SU-DHL-6 (cell line): ENCODE results near the gene IL27RA.

Experiments
- H2AFZ ChIP-seq: fragments of 200-600 bp; sonication (generic); 2 replicates; pipeline ENCODE4 v1.6.1; 2014; ENCODE audit warnings: low read depth, mild to moderate bottlenecking, moderate library complexity, mixed read lengths, antibody characterized with exemption, low read length; ENCODE audit not compliant: severe bottlenecking
- H3F3A ChIP-seq: fragments of 200-600 bp; shearing (Covaris generic); 2 replicates; pipeline ENCODE4 v1.6.0; 2016; ENCODE audit warnings: antibody characterized with exemption, mild to moderate bottlenecking; ENCODE audit not compliant: insufficient read depth
- H3K27ac ChIP-seq: fragments of 200-600 bp; sonication (generic); 2 replicates; pipeline ENCODE4 v1.5.1; 2016; ENCODE audit warnings: low read depth, mild to moderate bottlenecking, low read length, moderate library complexity, mixed read lengths
- H3K27me3 ChIP-seq: fragments of 200-600 bp; sonication (generic), shearing (Covaris generic); 2 replicates; pipeline ENCODE4 v1.6.0; 2014; ENCODE audit warnings: mild to moderate bottlenecking, low read length
- H3K36me3 ChIP-seq: fragments of 200-600 bp; sonication (generic); 2 replicates; pipeline ENCODE4 v1.6.1; 2014; ENCODE audit warnings: mild to moderate bottlenecking, low read length, mixed read lengths
- H3K4me2 ChIP-seq: fragments of 300-600, 200-600 bp; shearing (Covaris generic), sonication (generic); 2 replicates; pipeline ENCODE4 v1.6.0; 2014; ENCODE audit warnings: low read length, low read depth, mild to moderate bottlenecking; ENCODE audit not compliant: poor library complexity, severe bottlenecking
- H3K4me3 ChIP-seq: fragments of 200-600 bp; sonication (generic); 2 replicates; pipeline ENCODE4 v1.5.1; 2014; ENCODE audit warnings: antibody characterized with exemption, low read length, mild to moderate bottlenecking, mixed read lengths; ENCODE audit not compliant: insufficient read depth, poor library complexity, severe bottlenecking
- H3K79me2 ChIP-seq: fragments of 200-600 bp; sonication (generic); 2 replicates; pipeline ENCODE4 v1.6.1; 2014; ENCODE audit warnings: mild to moderate bottlenecking, low read length, moderate library complexity; ENCODE audit not compliant: insufficient read depth
- H3K9ac ChIP-seq: fragments of 200-600 bp; sonication (generic); 2 replicates; pipeline ENCODE4 v1.7.0; 2014; ENCODE audit warnings: mild to moderate bottlenecking, low read length
- H3K9me2 ChIP-seq: fragments of 200-600 bp; sonication (generic); replicated peaks from 2 replicates; pipeline ENCODE4 v1.6.1; 2014; ENCODE audit warnings: low read length; ENCODE audit not compliant: insufficient read depth
- H3K9me3 ChIP-seq: fragments of 200-600 bp; sonication (generic); 2 replicates; pipeline ENCODE4 v1.6.1; 2014; ENCODE audit warnings: low read length, mixed read lengths; ENCODE audit not compliant: insufficient read depth
- H4K20me1 ChIP-seq: fragments of 200-600 bp; sonication (generic); 2 replicates; pipeline ENCODE4 v1.6.1; 2014; ENCODE audit warnings: low read depth, mild to moderate bottlenecking, antibody characterized with exemption, low read length, moderate library complexity, mixed read lengths
- CTCF ChIP-seq: fragments of 200-600 bp; sonication (generic); IDR thresholded peaks from one replicate; pipeline ENCODE4 v1.5.1; 2017; ENCODE audit warnings: antibody characterized with exemption, mild to moderate bottlenecking, low read length, moderate library complexity; ENCODE audit not compliant: insufficient read depth, poor library complexity, severe bottlenecking
- EZH2phosphoT487 ChIP-seq: fragments of 200-600 bp; sonication (generic), shearing (Covaris generic); conservative IDR thresholded peaks from 2 replicates; pipeline ENCODE4 v1.6.1; 2018; ENCODE audit warnings: mild to moderate bottlenecking, antibody characterized with exemption, low read length, moderate library complexity, mixed read lengths

The IL27RA gene

GRCh38 chr19:14089662-14090508 is 58.3 kb downstream of the IL27RA start:
- peaks cover 18% of the 10 kb centered on the region for H3F3A ChIP-seq

GRCh38 chr19:14090509-14091080 is 59.0 kb downstream of the IL27RA start, which contains the start of gene SAMD1:
Gene SAMD1, minus strand, starts transcription at chr19:14090751.
- no peaks in the 10 kb centered on the region for H3K9me2 ChIP-seq
- no peaks in the 10 kb centered on the region for H3K27me3 ChIP-seq
- TF ChIP-seq CTCF (no peak), EZH2phosphoT487 (no peak)
- H3K79me2 ChIP-seq = peaks cover 6% of the 10 kb centered on the region
- H3K9ac ChIP-seq = peak within 1 kb of the TSS; percentile 97
- peaks cover 19% of the 10 kb centered on the region for H3F3A ChIP-seq
- peak within 1 kb of the TSS; percentile 99 for H3K4me3 ChIP-seq
- H3K9me3 ChIP-seq = no peaks in the 10 kb centered on the region
- peaks cover 3% of the 10 kb centered on the region; the same call in 1 of the 2 replicates for H3K36me3 ChIP-seq
- H4K20me1 ChIP-seq = no peaks in the 10 kb centered on the region
- peak within 1 kb of the TSS; percentile 99 for H3K4me2 ChIP-seq
- H2AFZ ChIP-seq = peak within 1 kb of the TSS; percentile 91
- peak within 1 kb of the TSS; percentile 87 for H3K27ac ChIP-seq

More at GRCh38 chr19:14089662-14090508, 58.3 kb downstream of the IL27RA start:
- no peak for TF ChIP-seq EZH2phosphoT487
- H3K27ac ChIP-seq = peak overlapping the region; percentile 83
- H3K36me3 ChIP-seq = peaks cover 3% of the 10 kb centered on the region; the same call in 1 of the 2 replicates
- H3K27me3 ChIP-seq = no peaks in the 10 kb centered on the region
- H2AFZ ChIP-seq = no peak overlapping the region
- H3K79me2 ChIP-seq = peaks cover 6% of the 10 kb centered on the region
- peak overlapping the region; percentile 79 for H3K4me3 ChIP-seq
- peak overlapping the region; percentile 57 for H3K4me2 ChIP-seq
- peak overlapping the region; percentile 68 for H3K9ac ChIP-seq
- no peaks in the 10 kb centered on the region for H4K20me1 ChIP-seq
- no peaks in the 10 kb centered on the region for H3K9me3 ChIP-seq
- no peaks in the 10 kb centered on the region for H3K9me2 ChIP-seq

GRCh38 chr19:14091081-14091812 is 59.7 kb downstream of the IL27RA start:
- Histone ChIP-seq H3K36me3 (peaks cover 3% of the 10 kb centered on the region; the same call in 1 of the 2 replicates), H3K27ac (peak overlapping the region; percentile 87), H3K9me3 (no peaks in the 10 kb centered on the region), H2AFZ (peak overlapping the region; percentile 91), H4K20me1 (no peaks in the 10 kb centered on the region), H3F3A (peaks cover 19% of the 10 kb centered on the region), H3K9ac (peak overlapping the region; percentile 97), H3K9me2 (no peaks in the 10 kb centered on the region), H3K4me2 (peak overlapping the region; percentile 99), H3K27me3 (no peaks in the 10 kb centered on the region), H3K79me2 (peaks cover 6% of the 10 kb centered on the region), H3K4me3 (peak overlapping the region; percentile 99)
- TF ChIP-seq CTCF = peak; percentile 54
- TF ChIP-seq EZH2phosphoT487 = no peak
